22Rv1 (cell line): ENCODE measurements around the gene FLRT2.

Source experiments
- ZFX ChIP-seq: fragments of 450-650 bp; IDR thresholded peaks from 2 replicates; pipeline ENCODE4 v1.6.1; 2017; ENCODE audit warnings: antibody characterized with exemption, borderline replicate concordance
- TF ChIP-seq, protein P1 (sequence below): fragments of 450-650 bp; IDR thresholded peaks from 2 replicates; pipeline ENCODE4 v1.5.1; 2017; ENCODE audit warnings: mild to moderate bottlenecking

DNA sequence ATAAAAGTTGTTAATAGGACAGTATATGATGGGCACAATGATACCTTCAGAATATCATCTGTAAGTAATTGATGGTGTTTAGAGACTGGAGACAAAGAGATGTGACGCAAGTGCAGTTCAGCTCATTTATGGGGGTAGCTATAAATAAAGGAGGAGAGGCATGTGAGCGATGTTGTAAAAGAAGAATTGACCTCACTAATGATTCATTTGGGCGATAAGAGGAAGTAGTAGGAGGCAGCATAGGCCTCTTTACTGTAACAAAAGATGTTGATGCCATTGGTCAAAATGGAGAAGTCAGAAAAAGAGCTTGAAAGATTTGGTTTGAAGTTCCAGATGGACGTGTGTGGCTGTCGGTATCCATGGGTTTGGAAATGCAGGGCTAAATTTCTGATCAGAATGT is 70.0 kb downstream of the FLRT2 start:
- TF ChIP-seq, protein P1, sequence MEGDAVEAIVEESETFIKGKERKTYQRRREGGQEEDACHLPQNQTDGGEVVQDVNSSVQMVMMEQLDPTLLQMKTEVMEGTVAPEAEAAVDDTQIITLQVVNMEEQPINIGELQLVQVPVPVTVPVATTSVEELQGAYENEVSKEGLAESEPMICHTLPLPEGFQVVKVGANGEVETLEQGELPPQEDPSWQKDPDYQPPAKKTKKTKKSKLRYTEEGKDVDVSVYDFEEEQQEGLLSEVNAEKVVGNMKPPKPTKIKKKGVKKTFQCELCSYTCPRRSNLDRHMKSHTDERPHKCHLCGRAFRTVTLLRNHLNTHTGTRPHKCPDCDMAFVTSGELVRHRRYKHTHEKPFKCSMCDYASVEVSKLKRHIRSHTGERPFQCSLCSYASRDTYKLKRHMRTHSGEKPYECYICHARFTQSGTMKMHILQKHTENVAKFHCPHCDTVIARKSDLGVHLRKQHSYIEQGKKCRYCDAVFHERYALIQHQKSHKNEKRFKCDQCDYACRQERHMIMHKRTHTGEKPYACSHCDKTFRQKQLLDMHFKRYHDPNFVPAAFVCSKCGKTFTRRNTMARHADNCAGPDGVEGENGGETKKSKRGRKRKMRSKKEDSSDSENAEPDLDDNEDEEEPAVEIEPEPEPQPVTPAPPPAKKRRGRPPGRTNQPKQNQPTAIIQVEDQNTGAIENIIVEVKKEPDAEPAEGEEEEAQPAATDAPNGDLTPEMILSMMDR = no peak
- TF ChIP-seq ZFX = no peak
